H9 (cell line): ENCODE data around the gene TCERG1L. TPM values are rescaled to one million over a fixed set of nuclear protein-coding genes. Genes with fewer than 3 reads are reported as not detected.

ENCODE experiments used
- DNase-seq: peaks from one replicate; pipeline ENCODE4 v3.0.0-alpha.2; 2017
- H2AFZ ChIP-seq: one replicate; pipeline ENCODE4 v1.6.1; 2013; ENCODE audit warnings: mild to moderate bottlenecking, low read length, control low read depth, moderate library complexity
- H2AK5ac ChIP-seq: 2 replicates; pipeline ENCODE4 v1.6.1; 2013; ENCODE audit warnings: low read length, control low read depth, mixed read lengths; ENCODE audit not compliant: insufficient read length
- H2BK120ac ChIP-seq: one replicate; pipeline ENCODE4 v1.6.1; 2013; ENCODE audit warnings: low read depth, mild to moderate bottlenecking, low read length, control low read depth, inconsistent platforms; ENCODE audit not compliant: poor library complexity, severe bottlenecking
- H2BK12ac ChIP-seq: 2 replicates; pipeline ENCODE4 v1.6.1; 2013; ENCODE audit warnings: low read length, control low read depth, mixed read lengths, low read depth; ENCODE audit not compliant: insufficient read length
- H2BK15ac ChIP-seq: 2 replicates; pipeline ENCODE4 v1.6.1; 2013; ENCODE audit warnings: low read depth, low read length, control low read depth
- H2BK20ac ChIP-seq: one replicate; pipeline ENCODE4 v1.6.1; 2013; ENCODE audit warnings: low read depth, mild to moderate bottlenecking, low read length, control low read depth, inconsistent platforms; ENCODE audit not compliant: poor library complexity, severe bottlenecking
- H2BK5ac ChIP-seq: 2 replicates; pipeline ENCODE4 v1.6.1; 2013; ENCODE audit warnings: low read length, control low read depth, mixed read lengths; ENCODE audit not compliant: insufficient read length
- H3K14ac ChIP-seq: 2 replicates; pipeline ENCODE4 v1.6.1; 2013; ENCODE audit warnings: low read length, control low read depth; ENCODE audit not compliant: insufficient read depth
- H3K18ac ChIP-seq: 2 replicates; pipeline ENCODE4 v1.6.1; 2013; ENCODE audit warnings: low read depth, mild to moderate bottlenecking, mixed read lengths, low read length, control low read depth; ENCODE audit not compliant: insufficient read length
- H3K23ac ChIP-seq: 2 replicates; pipeline ENCODE4 v1.6.1; 2013; ENCODE audit warnings: low read length, control low read depth, mixed read lengths, low read depth; ENCODE audit not compliant: insufficient read length
- H3K23me2 ChIP-seq: 2 replicates; pipeline ENCODE4 v1.6.1; 2013; ENCODE audit warnings: low read depth, mild to moderate bottlenecking, mixed read lengths, low read length, control low read depth; ENCODE audit not compliant: insufficient read length, poor library complexity, severe bottlenecking
- H3K27ac ChIP-seq: 2 replicates; pipeline ENCODE4 v1.5.1; 2013; ENCODE audit warnings: low read length, control low read depth, mixed read lengths, low read depth; ENCODE audit not compliant: insufficient read length
- H3K27me3 ChIP-seq: 2 replicates; pipeline ENCODE4 v1.6.1; 2013; ENCODE audit warnings: low read length, control low read depth, inconsistent platforms; ENCODE audit not compliant: insufficient read depth
- H3K4ac ChIP-seq: 2 replicates; pipeline ENCODE4 v1.6.1; 2013; ENCODE audit warnings: low read depth, mild to moderate bottlenecking, control low read depth, inconsistent platforms, low read length, moderate library complexity
- H3K4me1 ChIP-seq: 2 replicates; pipeline ENCODE4 v1.6.1; 2013; ENCODE audit warnings: low read length, control low read depth, inconsistent platforms; ENCODE audit not compliant: insufficient read depth
- H3K4me2 ChIP-seq: 2 replicates; pipeline ENCODE4 v1.6.1; 2013; ENCODE audit warnings: low read length, control low read depth, mixed read lengths; ENCODE audit not compliant: insufficient read length, insufficient read depth
- H3K56ac ChIP-seq: 2 replicates; pipeline ENCODE4 v1.6.1; 2013; ENCODE audit warnings: low read depth, mild to moderate bottlenecking, mixed read lengths, low read length, control low read depth; ENCODE audit not compliant: insufficient read length
- H3K79me1 ChIP-seq: 2 replicates; pipeline ENCODE4 v1.6.1; 2013; ENCODE audit warnings: low read depth, mild to moderate bottlenecking, moderate library complexity, low read length, control low read depth, inconsistent platforms; ENCODE audit not compliant: insufficient read depth, poor library complexity, severe bottlenecking
- H3K79me2 ChIP-seq: 2 replicates; pipeline ENCODE4 v1.6.1; 2013; ENCODE audit warnings: low read length, control low read depth, inconsistent platforms; ENCODE audit not compliant: insufficient read depth
- H3K9ac ChIP-seq: 2 replicates; pipeline ENCODE4 v1.6.1; 2013; ENCODE audit warnings: low read length, control low read depth, mixed read lengths; ENCODE audit not compliant: insufficient read length; ENCODE audit errors: extremely low read depth
- H3K9me3 ChIP-seq: one replicate; pipeline ENCODE4 v1.6.1; 2013; ENCODE audit warnings: low read depth, low read length, inconsistent platforms; ENCODE audit not compliant: control insufficient read depth
- H3T11ph ChIP-seq: one replicate; pipeline ENCODE4 v1.6.1; 2013; ENCODE audit warnings: mild to moderate bottlenecking, low read length, control low read depth, inconsistent platforms
- H4K20me1 ChIP-seq: one replicate; pipeline ENCODE4 v1.6.1; 2013; ENCODE audit not compliant: control insufficient read depth, insufficient read length, insufficient read depth
- H4K5ac ChIP-seq: 2 replicates; pipeline ENCODE4 v1.6.1; 2013; ENCODE audit warnings: low read depth, mild to moderate bottlenecking, mixed read lengths, low read length, control low read depth; ENCODE audit not compliant: insufficient read length
- H4K8ac ChIP-seq: replicated peaks from 2 replicates; pipeline ENCODE4 v1.6.1; 2013; ENCODE audit warnings: low read length, control low read depth, mixed read lengths, low read depth; ENCODE audit not compliant: insufficient read length
- H4K91ac ChIP-seq: 2 replicates; pipeline ENCODE4 v1.6.1; 2013; ENCODE audit warnings: low read depth, mild to moderate bottlenecking, moderate library complexity, mixed read lengths, low read length, control low read depth; ENCODE audit not compliant: insufficient read length
- H3K27ac Mint-ChIP-seq, 3 experiments: 2 replicates in 2 of 3; 3 replicates in 1 of 3; pipeline ENCODE4 v1.8.0; 2020 to 2021; ENCODE audit warnings: mixed read lengths in 3 of 3, mild to moderate bottlenecking in 1 of 3, moderate library complexity in 1 of 3
- H3K27me3 Mint-ChIP-seq: 2 replicates; pipeline ENCODE4 v1.8.0; 2021; ENCODE audit warnings: low read depth, mild to moderate bottlenecking, moderate library complexity, mixed read lengths
- H3K36me3 Mint-ChIP-seq, 3 experiments: 2 replicates in 2 of 3; 3 replicates in 1 of 3; pipeline ENCODE4 v1.8.0; 2020 to 2021; ENCODE audit warnings: low read depth in 3 of 3, mixed read lengths in 3 of 3; ENCODE audit not compliant: insufficient read depth in 1 of 3
- H3K4me1 Mint-ChIP-seq, 2 experiments: 2 replicates each; pipeline ENCODE4 v1.8.0; 2020; ENCODE audit warnings: mixed read lengths in 2 of 2
- H3K4me3 Mint-ChIP-seq, 2 experiments: 2 replicates in 1 of 2; 3 replicates in 1 of 2; pipeline ENCODE4 v1.8.0; 2020 to 2021; ENCODE audit warnings: mild to moderate bottlenecking in 2 of 2, mixed read lengths in 2 of 2, moderate library complexity in 1 of 2
- H3K9me3 Mint-ChIP-seq, 2 experiments: 2 replicates in 1 of 2; 3 replicates in 1 of 2; pipeline ENCODE4 v1.8.0; 2020; ENCODE audit warnings: mild to moderate bottlenecking in 2 of 2, mixed read lengths in 2 of 2, moderate library complexity in 1 of 2
- CTCF ChIP-seq: fragments of 200-600 bp; sonication (generic); conservative IDR thresholded peaks from 3 replicates; pipeline ENCODE4 v1.8.0; 2021; ENCODE audit warnings: antibody characterized with exemption, mild to moderate bottlenecking
- WGBS: extraction: QIAGEN DNeasy Blood & Tissue Kit; methylation state at CpG from one replicate; pipeline ENCODE4 v1.1.7; 2013; ENCODE audit warnings: missing lambda C conversion rate, low lambda C conversion rate, mixed read lengths; ENCODE audit not compliant: insufficient read length; ENCODE audit errors: extremely low coverage; 5-methylcytosine and 5-hydroxymethylcytosine counted together
- total RNA-seq: library from RNA; stranded (reverse); gene quantifications from 2 replicates; pipeline ENCODE4 v1.2.1, GENCODE V29; 2021

TCERG1L gene
- total RNA-seq, 1 experiment from 2014 or later = 3.3 TPM

- peaks cover 22 to 24% of the 10 kb centered on the region in 2 experiments for H3K9me3 Mint-ChIP-seq
- no peak overlapping the region for H3K4ac ChIP-seq
- no peaks in the 10 kb centered on the region; the same call in 1 of the 2 replicates for H3K27me3 Mint-ChIP-seq
- H3K27ac ChIP-seq = no peak overlapping the region
- no peak overlapping the region for H3K18ac ChIP-seq
- no peak for TF ChIP-seq CTCF
- no peak overlapping the region for H3K9ac ChIP-seq
- H3K4me1 ChIP-seq = no peaks in the 10 kb centered on the region
- no peak overlapping the region for H3K14ac ChIP-seq
- H2AFZ ChIP-seq = no peak overlapping the region
- no peak overlapping the region for H3K4me3 Mint-ChIP-seq
- no peak for DNase-seq
- no peak overlapping the region for H3K56ac ChIP-seq
- H3K4me2 ChIP-seq = no peak overlapping the region
- no CpG with 5 or more reads among the region's 9 CpGs for WGBS
- H3K79me1 ChIP-seq = no peaks in the 10 kb centered on the region
- peaks cover 20 to 22% (median 21%) of the 10 kb centered on the region in 3 experiments for H3K36me3 Mint-ChIP-seq
- no peaks in the 10 kb centered on the region for H4K20me1 ChIP-seq
- H4K8ac ChIP-seq = no peak overlapping the region
- no peak overlapping the region for H2BK15ac ChIP-seq
- H3T11ph ChIP-seq = no peak overlapping the region
- no peak overlapping the region for H2BK20ac ChIP-seq
- no peaks in the 10 kb centered on the region for H3K27me3 ChIP-seq
- H2BK5ac ChIP-seq = no peak overlapping the region
- no peak overlapping the region for H2BK120ac ChIP-seq
- no peak overlapping the region for H4K5ac ChIP-seq
- H2BK12ac ChIP-seq = no peak overlapping the region
- no peak overlapping the region for H3K23ac ChIP-seq
- peak overlapping the region in 1 of 3 experiments; percentile 15; a peak in 1 of 7 replicates for H3K27ac Mint-ChIP-seq
- no peaks in the 10 kb centered on the region for H3K9me3 ChIP-seq
- no peaks in the 10 kb centered on the region for H3K23me2 ChIP-seq
- no peak overlapping the region for H4K91ac ChIP-seq
- peaks cover 12 to 13% of the 10 kb centered on the region in 2 experiments for H3K4me1 Mint-ChIP-seq
- H3K79me2 ChIP-seq = no peaks in the 10 kb centered on the region
- no peak overlapping the region for H2AK5ac ChIP-seq
Measured at GRCh38 chr10:131155876-131156230, 155.7 kb downstream of the TCERG1L start.
